Activated T-cell treated with anti-CD3 and anti-CD28 coated beads, Interleukin-2, amount 50 U/mL, for 1 hour (primary cell): ENCODE results near the gene NR3C2.

Experiments
- DNase-seq: peaks from one replicate; pipeline ENCODE4 v3.0.0-alpha.2; 2020

The NR3C2 gene

DNA sequence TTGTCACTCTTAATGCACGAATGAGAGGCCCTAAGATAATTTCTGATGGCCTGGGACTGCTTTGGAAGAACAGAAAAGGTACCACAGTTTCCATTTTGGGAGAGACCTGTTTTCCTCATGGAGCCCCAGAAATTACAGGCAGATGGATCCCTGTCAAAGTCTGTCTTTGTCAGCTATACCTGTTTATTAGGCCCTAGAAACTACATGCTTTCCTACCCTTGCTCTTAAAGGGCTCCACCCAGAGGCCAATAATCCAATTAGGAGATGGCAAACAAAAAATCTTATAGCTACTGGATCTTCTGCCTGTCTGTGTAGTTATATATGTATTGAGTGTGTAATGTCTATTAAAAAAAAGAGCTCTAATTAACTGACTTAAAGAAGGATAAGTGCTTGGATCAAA is 141.3 kb downstream of the NR3C2 start:
- no peak for DNase-seq

GRCh38 chr4:148299337-148299736 is 142.9 kb downstream of the NR3C2 start:
- DNase-seq = no peak

DNA sequence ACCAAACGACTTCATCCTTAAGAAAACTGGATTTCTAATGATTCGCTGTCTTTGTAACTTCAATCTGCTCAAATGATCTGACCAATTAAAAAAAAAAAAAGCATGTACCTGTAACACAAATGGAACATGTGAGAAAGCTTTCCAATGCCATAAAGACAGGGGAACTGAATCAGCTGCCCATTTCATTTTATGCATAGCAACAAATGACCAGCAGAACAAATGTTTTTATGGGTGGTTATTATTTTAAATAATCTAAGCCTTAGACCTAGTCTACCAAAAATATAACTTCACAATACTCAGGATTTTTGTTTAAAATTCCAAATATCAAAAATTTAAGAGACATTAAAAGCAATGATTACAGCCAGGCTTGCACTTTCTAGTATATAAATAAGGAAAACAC is 145.7 kb downstream of the NR3C2 start:
- no peak for DNase-seq

- no peak for DNase-seq
Measured at GRCh38 chr4:148295642-148296041, 146.6 kb downstream of the NR3C2 start.

GRCh38 chr4:148293571-148293970 is 148.6 kb downstream of the NR3C2 start:
- no peak for DNase-seq

- DNase-seq = no peak
Measured at GRCh38 chr4:148292686-148293085, 149.5 kb downstream of the NR3C2 start.

DNA sequence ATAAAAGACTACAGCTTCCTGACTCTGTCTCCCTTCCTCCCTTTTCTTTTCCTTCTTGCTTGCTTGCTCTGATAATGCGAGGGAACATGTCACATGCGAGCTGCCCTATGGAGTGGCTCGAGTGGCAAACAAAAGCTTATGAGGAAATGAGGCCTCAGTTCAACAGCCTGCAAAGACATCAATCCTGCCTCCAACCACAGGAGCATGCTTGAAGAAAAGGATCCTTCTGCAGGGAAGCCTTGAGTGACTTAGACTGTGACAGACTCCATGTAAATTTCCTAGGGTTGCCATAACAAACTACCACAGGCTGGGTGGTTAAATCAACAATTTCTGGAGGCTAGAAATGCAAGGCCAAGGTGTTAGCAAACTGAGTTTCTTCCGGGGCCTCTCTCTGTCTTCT is 152.5 kb downstream of the NR3C2 start:
- no peak for DNase-seq

- no peak for DNase-seq
Measured at GRCh38 chr4:148288448-148288847, 153.8 kb downstream of the NR3C2 start.

- DNase-seq = no peak
Measured at GRCh38 chr4:148287111-148287510, 155.1 kb downstream of the NR3C2 start.

- no peak for DNase-seq
Measured at GRCh38 chr4:148286012-148286411, 156.2 kb downstream of the NR3C2 start.

DNA sequence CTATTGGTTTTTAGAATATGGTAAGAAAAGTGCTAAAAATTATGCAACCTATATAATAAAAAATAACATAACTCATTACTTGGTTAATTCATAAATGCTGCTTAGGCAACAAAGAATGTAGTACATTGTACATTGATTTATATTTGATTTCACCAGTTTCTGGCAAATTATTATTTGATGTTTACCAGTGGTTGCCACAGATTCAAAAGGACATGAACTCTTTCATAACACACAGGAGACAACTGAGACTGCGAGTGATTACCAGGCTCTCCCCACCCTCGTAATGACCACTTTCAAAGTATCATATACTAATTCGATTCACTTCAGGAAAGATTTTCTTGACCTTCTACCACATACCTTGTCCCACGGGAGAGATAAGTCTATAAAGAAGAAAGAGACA is 158.5 kb downstream of the NR3C2 start:
- no peak for DNase-seq

GRCh38 chr4:148278310-148278709 is 163.9 kb downstream of the NR3C2 start:
- DNase-seq = no peak

GRCh38 chr4:148275266-148275665 is 166.9 kb downstream of the NR3C2 start:
- DNase-seq = no peak

DNA sequence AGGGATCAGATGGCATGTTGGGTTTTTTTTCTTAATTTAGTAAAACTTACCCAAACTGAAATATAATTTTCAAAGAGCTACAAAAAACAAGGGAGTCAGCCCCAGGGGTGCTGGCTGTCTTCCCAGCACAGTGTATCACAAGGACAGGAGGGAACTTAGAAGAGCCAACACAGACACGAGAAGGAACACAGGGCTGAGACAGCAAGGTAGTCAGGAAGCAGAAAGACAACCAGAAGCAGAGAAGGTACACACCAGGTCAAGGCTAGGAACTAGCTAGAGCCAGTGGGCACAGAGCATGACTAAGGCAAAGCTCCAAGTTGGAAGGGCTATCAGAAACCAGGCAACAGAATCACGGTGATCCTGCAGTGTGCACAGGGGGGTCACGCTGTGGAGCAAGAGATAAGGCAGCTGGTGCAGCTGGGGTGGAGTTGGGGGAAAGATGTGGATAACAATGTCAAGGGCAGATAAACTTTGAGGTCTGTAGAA is 168.7 kb downstream of the NR3C2 start:
- DNase-seq = no peak

GRCh38 chr4:148271166-148271565 is 171.0 kb downstream of the NR3C2 start:
- no peak for DNase-seq

GRCh38 chr4:148270630-148271029 is 171.6 kb downstream of the NR3C2 start:
- no peak for DNase-seq

- DNase-seq = no peak
Measured at GRCh38 chr4:148268835-148269234, 173.4 kb downstream of the NR3C2 start.

GRCh38 chr4:148266921-148267320 is 175.3 kb downstream of the NR3C2 start:
- no peak for DNase-seq

GRCh38 chr4:148266240-148266639 is 176.0 kb downstream of the NR3C2 start:
- DNase-seq = no peak

- no peak for DNase-seq
Measured at GRCh38 chr4:148265627-148266026, 176.6 kb downstream of the NR3C2 start.

DNA sequence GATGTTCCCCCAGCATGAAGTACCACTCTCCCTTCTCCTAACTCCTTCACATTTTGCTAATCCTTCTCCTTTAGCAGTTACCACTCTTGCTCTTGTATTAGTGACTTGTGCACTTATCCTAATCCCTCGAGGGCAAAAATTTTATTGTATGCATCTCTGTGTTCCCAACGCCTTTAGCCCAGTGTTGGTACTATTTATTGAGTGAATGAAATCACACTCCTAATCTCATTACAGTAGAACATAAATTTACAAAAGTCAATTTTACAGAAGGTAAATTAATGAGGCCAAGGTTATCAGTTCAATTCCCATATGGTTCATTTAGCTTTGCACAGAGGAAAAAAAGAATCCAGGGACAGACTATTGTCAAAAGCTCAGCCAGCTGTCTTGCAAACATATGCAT is 178.4 kb downstream of the NR3C2 start:
- DNase-seq = no peak

DNA sequence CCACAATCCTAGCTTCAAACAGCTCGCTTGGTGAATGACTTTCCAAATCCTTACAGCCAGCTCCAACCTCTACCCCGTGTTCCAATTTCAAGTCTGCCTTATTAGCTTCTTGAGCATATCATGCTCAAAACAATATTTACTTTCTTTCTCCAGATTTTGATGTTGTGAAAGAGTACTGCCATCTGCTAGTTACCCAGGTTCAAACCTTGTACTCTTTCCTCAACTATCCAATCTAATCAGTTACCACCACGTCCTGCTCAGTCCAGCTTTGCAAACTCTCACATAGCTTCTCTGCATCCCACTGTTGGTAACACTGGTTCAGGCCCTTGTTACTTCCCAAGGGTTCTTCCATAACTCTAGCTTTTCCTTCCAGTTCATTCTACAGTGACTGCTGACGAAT is 179.1 kb downstream of the NR3C2 start:
- no peak for DNase-seq

DNA sequence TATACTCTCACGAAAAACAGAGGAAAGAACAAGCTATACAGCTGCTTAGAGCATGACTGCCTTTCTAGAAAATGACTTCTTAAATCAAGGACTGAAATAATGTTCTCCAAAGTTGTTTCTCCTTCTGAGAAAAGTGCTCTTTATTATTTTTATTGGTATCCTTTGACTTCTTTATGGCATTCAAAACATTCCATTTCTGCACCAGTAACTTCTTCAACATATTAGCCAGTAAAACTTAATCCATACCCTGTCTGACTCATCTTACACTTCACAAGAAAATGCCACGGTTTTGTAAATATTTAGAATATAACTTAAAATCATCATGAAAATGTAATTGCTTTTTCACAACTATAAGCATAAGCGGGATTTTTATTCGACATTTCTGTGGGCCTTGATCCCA is 180.4 kb downstream of the NR3C2 start:
- no peak for DNase-seq

GRCh38 chr4:148259841-148260240 is 182.4 kb downstream of the NR3C2 start:
- no peak for DNase-seq

DNA sequence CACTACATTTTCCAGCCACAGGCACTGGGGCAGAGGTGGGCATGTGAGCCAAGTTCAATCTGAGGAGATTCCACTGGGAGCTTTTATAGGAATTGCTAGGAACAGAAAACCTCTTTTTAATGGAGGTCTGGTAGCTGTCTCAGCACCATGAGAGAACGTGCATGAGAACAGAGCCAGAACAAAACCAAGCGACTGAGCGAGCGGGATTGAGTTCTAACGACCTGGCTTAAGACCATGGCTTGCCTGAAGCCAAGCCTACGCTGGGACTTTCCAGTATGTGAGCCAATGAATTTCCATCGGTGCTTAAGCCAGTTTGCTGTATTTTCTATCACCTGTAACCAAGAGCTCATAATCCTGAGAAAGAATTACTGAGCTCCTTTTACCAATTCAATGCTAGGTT is 183.7 kb downstream of the NR3C2 start:
- DNase-seq = no peak

GRCh38 chr4:148255344-148255720 is 186.9 kb downstream of the NR3C2 start:
- no peak for DNase-seq
